GM19438 (cell line): ENCODE measurements around the gene SEC14L1.
"Not testable (repeated sequence)": the region's sequence is repeated elsewhere in the genome, so short reads cannot be mapped to it uniquely, and the experiment has no call there.

ENCODE experiments used
- ATAC-seq: cut with Tn5 transposase; IDR thresholded peaks from one replicate; pipeline ENCODE4 v1.9.1; 2021; ENCODE audit warnings: low read depth; ENCODE audit not compliant: unreplicated experiment

SEC14L1 gene

GRCh38 chr17:77115947-77116346, 24.8 kb upstream of the SEC14L1 start:
- ATAC-seq = no peak

GRCh38 chr17:77116371-77116860, 24.4 kb upstream of the SEC14L1 start:
- ATAC-seq = no peak

GRCh38 chr17:77117415-77117814, 23.4 kb upstream of the SEC14L1 start:
- ATAC-seq = no peak

- no peak for ATAC-seq
Measured at GRCh38 chr17:77118251-77118928, 22.4 kb upstream of the SEC14L1 start.

GRCh38 chr17:77119668-77120301, 21.0 kb upstream of the SEC14L1 start:
- no peak for ATAC-seq

- ATAC-seq = no peak
Measured at GRCh38 chr17:77120868-77121267, 19.9 kb upstream of the SEC14L1 start.

GRCh38 chr17:77124192-77124889, 16.4 kb upstream of the SEC14L1 start:
- no peak for ATAC-seq

- no peak for ATAC-seq
Measured at GRCh38 chr17:77125432-77125901, 15.3 kb upstream of the SEC14L1 start.

- ATAC-seq = no peak
Measured at GRCh38 chr17:77126519-77126918, 14.2 kb upstream of the SEC14L1 start.

- ATAC-seq = no peak
Measured at GRCh38 chr17:77127735-77128361, 12.9 kb upstream of the SEC14L1 start.

- ATAC-seq = no peak
Measured at GRCh38 chr17:77128896-77129567, 11.7 kb upstream of the SEC14L1 start.

- ATAC-seq = no peak
Measured at GRCh38 chr17:77129568-77130301, 11.0 kb upstream of the SEC14L1 start.

GRCh38 chr17:77130525-77130924, 10.2 kb upstream of the SEC14L1 start:
- ATAC-seq = no peak

- ATAC-seq = no peak
Measured at GRCh38 chr17:77131904-77132303, 8.9 kb upstream of the SEC14L1 start.

- no peak for ATAC-seq
Measured at GRCh38 chr17:77132411-77133086, 8.2 kb upstream of the SEC14L1 start.

- ATAC-seq = no peak
Measured at GRCh38 chr17:77133087-77133638, 7.6 kb upstream of the SEC14L1 start.

- no peak for ATAC-seq
Measured at GRCh38 chr17:77136420-77136767, 4.4 kb upstream of the SEC14L1 start.

- ATAC-seq = no peak
Measured at GRCh38 chr17:77137111-77137510, 3.7 kb upstream of the SEC14L1 start.

GRCh38 chr17:77137886-77138285, 2.9 kb upstream of the SEC14L1 start:
- not testable (repeated sequence) for ATAC-seq
